IMR-90 (cell line): Measurements from ENCODE around the gene ANKMY2. TPM values are rescaled to one million over a fixed set of nuclear protein-coding genes. Genes with fewer than 3 reads are reported as not detected.
A peak's percentile ranks its signal among the peaks of the same experiment; 100 is the strongest.

Experiments
- ATAC-seq: fragments of 200-7000 bp; cut with Tn5 transposase; 2 replicates; pipeline ENCODE4 v1.9.1; 2020; ENCODE audit warnings: low read depth, mild to moderate bottlenecking, moderate library complexity
- BruUV-seq: library from RNA; stranded (reverse); fragments of 400-500 nt; replicated peaks from 2 replicates; lab custom pipeline; 2021; lab: Mats Ljungman, UMichigan
- CTCF ChIA-PET: fragments of 300-600 bp; formaldehyde crosslinking; extraction: SDS; loops from one replicate; lab custom pipeline; 2021; ENCODE audit warnings: antibody characterized with exemption; lab: Yijun Ruan, JAX
- POLR2A ChIA-PET: fragments of 300-600 bp; sonication (Branson Sonifier 250); formaldehyde crosslinking; loops from one replicate; lab custom pipeline; 2022; ENCODE audit warnings: antibody characterized with exemption; ENCODE audit not compliant: unreplicated experiment; lab: Charles Lee
- DNase-seq: peaks from one replicate; pipeline ENCODE4 v3.0.0; 2013
- H2AFZ ChIP-seq: replicated peaks from 2 replicates; pipeline ENCODE3; 2013; ENCODE audit warnings: low read length, mild to moderate bottlenecking; ENCODE audit not compliant: poor library complexity
- H2AK5ac ChIP-seq: 2 replicates; pipeline ENCODE4 v1.6.1; 2013; ENCODE audit warnings: low read depth, low read length, inconsistent platforms
- H2AK9ac ChIP-seq: replicated peaks from 2 replicates; pipeline ENCODE3; 2013; ENCODE audit warnings: mild to moderate bottlenecking, low read depth, low read length, moderate library complexity; ENCODE audit not compliant: poor library complexity
- H2BK120ac ChIP-seq: 2 replicates; pipeline ENCODE4 v1.6.1; 2013; ENCODE audit warnings: low read depth, low read length, inconsistent platforms
- H2BK15ac ChIP-seq: 3 replicates; pipeline ENCODE4 v1.6.1; 2013; ENCODE audit warnings: low read depth, low read length, inconsistent platforms
- H2BK20ac ChIP-seq: 2 replicates; pipeline ENCODE4 v1.6.1; 2013; ENCODE audit warnings: low read depth, mild to moderate bottlenecking, inconsistent platforms, low read length, moderate library complexity
- H2BK5ac ChIP-seq: 2 replicates; pipeline ENCODE4 v1.6.1; 2013; ENCODE audit warnings: mild to moderate bottlenecking, low read depth, low read length, inconsistent platforms; ENCODE audit not compliant: poor library complexity, severe bottlenecking
- H3K14ac ChIP-seq: replicated peaks from 2 replicates; pipeline ENCODE4 v1.6.1; 2013; ENCODE audit warnings: low read depth, low read length, inconsistent platforms
- H3K18ac ChIP-seq: 2 replicates; pipeline ENCODE4 v1.6.1; 2013; ENCODE audit warnings: low read depth, low read length, control low read depth
- H3K23ac ChIP-seq: 2 replicates; pipeline ENCODE4 v1.6.1; 2013; ENCODE audit warnings: low read depth, low read length, inconsistent platforms
- H3K27ac ChIP-seq: 2 replicates; pipeline ENCODE4 v1.5.1; 2013; ENCODE audit warnings: mild to moderate bottlenecking, control low read depth, low read length; ENCODE audit not compliant: insufficient read depth
- H3K27me3 ChIP-seq: 2 replicates; pipeline ENCODE4 v1.6.1; 2013; ENCODE audit warnings: low read length; ENCODE audit not compliant: control insufficient read depth, insufficient read depth
- H3K36me3 ChIP-seq: 2 replicates; pipeline ENCODE4 v1.6.1; 2013; ENCODE audit warnings: low read length, mixed read lengths; ENCODE audit not compliant: control insufficient read depth, insufficient read depth
- H3K4ac ChIP-seq: 2 replicates; pipeline ENCODE4 v1.6.1; 2013; ENCODE audit warnings: low read depth, low read length, inconsistent platforms
- H3K4me1 ChIP-seq: 2 replicates; pipeline ENCODE4 v1.6.1; 2013; ENCODE audit warnings: low read length, mixed read lengths; ENCODE audit not compliant: control insufficient read depth, insufficient read depth
- H3K4me2 ChIP-seq: 2 replicates; pipeline ENCODE4 v1.6.1; 2013; ENCODE audit warnings: low read depth, mild to moderate bottlenecking, control low read depth, low read length, moderate library complexity
- H3K4me3 ChIP-seq: 2 replicates; pipeline ENCODE4 v1.5.1; 2013; ENCODE audit warnings: low read depth, mild to moderate bottlenecking, control low read depth, low read length, moderate library complexity; ENCODE audit not compliant: insufficient read depth
- H3K56ac ChIP-seq: 2 replicates; pipeline ENCODE4 v1.6.1; 2013; ENCODE audit warnings: low read length, inconsistent platforms; ENCODE audit not compliant: insufficient read depth; ENCODE audit errors: extremely low read depth
- H3K79me1 ChIP-seq, 2 experiments: 2 replicates each; pipeline ENCODE4 v1.6.1; 2013; ENCODE audit warnings: low read length in 2 of 2, inconsistent platforms in 1 of 2, low read depth in 1 of 2
- H3K9ac ChIP-seq: 2 replicates; pipeline ENCODE4 v1.6.1; 2013; ENCODE audit warnings: low read depth, low read length, control low read depth
- H3K9me1 ChIP-seq: 2 replicates; pipeline ENCODE4 v1.6.1; 2013; ENCODE audit warnings: low read length, inconsistent platforms; ENCODE audit not compliant: insufficient read depth
- H3K9me3 ChIP-seq: 2 replicates; pipeline ENCODE4 v1.6.1; 2013; ENCODE audit warnings: low read length; ENCODE audit not compliant: control insufficient read depth, insufficient read depth
- H4K20me1 ChIP-seq: 2 replicates; pipeline ENCODE4 v1.6.1; 2013; ENCODE audit warnings: low read length, inconsistent platforms; ENCODE audit not compliant: insufficient read depth
- H4K5ac ChIP-seq: 2 replicates; pipeline ENCODE4 v1.6.1; 2013; ENCODE audit warnings: mild to moderate bottlenecking, low read depth, low read length, control low read depth
- H4K8ac ChIP-seq, 2 experiments: 2 replicates each; pipeline ENCODE4 v1.6.1; 2013; ENCODE audit warnings: low read depth in 2 of 2, low read length in 2 of 2, control low read depth in 1 of 2, inconsistent platforms in 1 of 2
- H4K91ac ChIP-seq: 2 replicates; pipeline ENCODE4 v1.6.1; 2013; ENCODE audit warnings: low read depth, low read length, inconsistent platforms; ENCODE audit not compliant: insufficient read depth
- BHLHE40 ChIP-seq: fragments of 150-350 bp; IDR thresholded peaks from 2 replicates; pipeline ENCODE4 v1.6.1; 2016; ENCODE audit warnings: mild to moderate bottlenecking, low read depth, low read length
- CEBPB ChIP-seq: IDR thresholded peaks from 2 replicates; pipeline ENCODE4 v1.6.1; 2012; ENCODE audit warnings: low read depth, low read length, improper control_type of control experiment
- CHD1 ChIP-seq: IDR thresholded peaks from 2 replicates; pipeline ENCODE4 v1.6.1; 2012; ENCODE audit warnings: low read depth, low read length, improper control_type of control experiment
- CTCF ChIP-seq: conservative IDR thresholded peaks from 2 replicates; pipeline ENCODE4 v1.5.1; 2012; ENCODE audit warnings: mild to moderate bottlenecking, low read depth, low read length, improper control_type of control experiment
- ELK1 ChIP-seq: fragments of 150-350 bp; IDR thresholded peaks from 2 replicates; pipeline ENCODE4 v1.6.1; 2016; ENCODE audit warnings: low read depth, mild to moderate bottlenecking, low read length, moderate library complexity, borderline replicate concordance
- FOS ChIP-seq: fragments of 150-350 bp; IDR thresholded peaks from 2 replicates; pipeline ENCODE4 v1.6.1; 2016; ENCODE audit warnings: low read depth, low read length
- MAFK ChIP-seq: IDR thresholded peaks from 2 replicates; pipeline ENCODE4 v1.6.1; 2012; ENCODE audit warnings: low read depth, low read length, improper control_type of control experiment
- MAZ ChIP-seq: IDR thresholded peaks from 2 replicates; pipeline ENCODE4 v1.6.1; 2012; ENCODE audit warnings: low read depth, mild to moderate bottlenecking, low read length, improper control_type of control experiment, moderate library complexity, borderline replicate concordance
- MXI1 ChIP-seq: IDR thresholded peaks from 2 replicates; pipeline ENCODE4 v1.6.1; 2012; ENCODE audit warnings: low read depth, mild to moderate bottlenecking, low read length, moderate library complexity, borderline replicate concordance
- NFE2L2 ChIP-seq: fragments of 150-350 bp; IDR thresholded peaks from 2 replicates; pipeline ENCODE4 v1.6.1; 2016; ENCODE audit warnings: low read depth, mild to moderate bottlenecking, low read length
- POLR2A ChIP-seq: IDR thresholded peaks from 2 replicates; pipeline ENCODE4 v1.6.1; 2012; ENCODE audit warnings: mild to moderate bottlenecking, low read depth, low read length
- RAD21 ChIP-seq: IDR thresholded peaks from 2 replicates; pipeline ENCODE4 v1.6.1; 2012; ENCODE audit warnings: low read length, improper control_type of control experiment
- RCOR1 ChIP-seq: IDR thresholded peaks from 2 replicates; pipeline ENCODE4 v1.6.1; 2012; ENCODE audit warnings: mild to moderate bottlenecking, low read length, improper control_type of control experiment; ENCODE audit not compliant: insufficient replicate concordance
- RFX5 ChIP-seq: IDR thresholded peaks from 2 replicates; pipeline ENCODE4 v1.8.0; 2012; ENCODE audit warnings: low read depth, mild to moderate bottlenecking, low read length, moderate library complexity
- SMC3 ChIP-seq: fragments of 150-350 bp; IDR thresholded peaks from 2 replicates; pipeline ENCODE4 v1.6.1; 2016; ENCODE audit warnings: low read depth, mild to moderate bottlenecking, antibody characterized with exemption, low read length, moderate library complexity
- USF2 ChIP-seq: fragments of 150-350 bp; IDR thresholded peaks from 2 replicates; pipeline ENCODE4 v1.6.1; 2017; ENCODE audit warnings: mild to moderate bottlenecking, antibody characterized with exemption, low read length, low read depth
- WGBS, 2 experiments: methylation state at CpG; one replicate each; pipeline versions ENCODE4 v1.1.5 to v1.1.7; 2013; ENCODE audit warnings: missing lambda C conversion rate in 2 of 2; ENCODE audit not compliant: insufficient read length in 1 of 2; ENCODE audit errors: extremely low coverage in 2 of 2; 5-methylcytosine and 5-hydroxymethylcytosine counted together
- dilution Hi-C: fragments of 300-500 bp; cut with HindIII; formaldehyde crosslinking; loops from one replicate; pipeline ENCODE4 v1.14.3; 2018; ENCODE audit warnings: low sequenced_read_pairs; ENCODE audit not compliant: unreplicated experiment
- in situ Hi-C: fragments of 300-500 bp; cut with MboI; formaldehyde crosslinking; loops from 3 replicates; pipeline ENCODE4 v1.14.3; 2019; ENCODE audit warnings: low sequenced_read_pairs, inconsistent platforms, mixed read lengths
- intact Hi-C: fragments of 100-400 bp; cut with micrococcal nuclease; formaldehyde crosslinking; loops from 2 replicates; pipeline ENCODE4 v1.10.0; 2022
- polyA plus RNA-seq, 3 experiments: library from polyadenylated mRNA; depleted of rRNA; stranded (reverse); fragments of >200 nt; gene quantifications; 2 replicates each; pipeline ENCODE4 v1.2.3, GENCODE V29; 2012; ENCODE audit warnings: low replicate concordance in 1 of 3
- total RNA-seq: library from RNA; depleted of rRNA; stranded (reverse); fragments of >200 nt; gene quantifications from 2 replicates; pipeline ENCODE4 v1.2.3, GENCODE V29; 2012

ANKMY2 gene
- total and polyA plus RNA-seq, 2 of the 4 experiments (the other 2 are of a cell fraction): 19.5 to 41.9 TPM

- no peak overlapping the region for H2BK5ac ChIP-seq
- H4K5ac ChIP-seq: no peak overlapping the region
- H3K4me2 ChIP-seq: no peak overlapping the region
- no peaks in the 10 kb centered on the region for H3K27me3 ChIP-seq
- no peak overlapping the region for H2BK20ac ChIP-seq
- H2BK120ac ChIP-seq: no peak overlapping the region
- peaks cover 4% of the 10 kb centered on the region for H3K36me3 ChIP-seq
- no peak overlapping the region for H4K8ac ChIP-seq
- no peak overlapping the region for H3K18ac ChIP-seq
- POLR2A ChIA-PET: interaction anchor here (0.6 kb wide), 1 partner anchor 1617 kb away, joined by 3 read pairs; no protein-coding TSS in a partner anchor
- peaks cover 10% of the 10 kb centered on the region; the same call in 1 of the 2 replicates for H4K20me1 ChIP-seq
- no peak overlapping the region for H2BK15ac ChIP-seq
- peak; percentile 83 for ATAC-seq
- H3K14ac ChIP-seq: no peak overlapping the region
- no peak overlapping the region for H3K27ac ChIP-seq
- no peak overlapping the region for H2AK5ac ChIP-seq
- peaks cover 11% of the 10 kb centered on the region for H3K9me1 ChIP-seq
- no CpG with 5 or more reads among the region's 1 CpG for WGBS, 2 experiments
- no peak overlapping the region for H3K4me3 ChIP-seq
- dilution Hi-C loops (no loop called here), in situ Hi-C loops (no loop called here), intact Hi-C loops (no loop called here)
- no peak overlapping the region for H3K4ac ChIP-seq
- no peak overlapping the region for H2AFZ ChIP-seq
- 0 out of 2 replicates have a peak overlapping the region, but pooled peaks have one; percentile 5 for H3K23ac ChIP-seq
- H3K4me1 ChIP-seq: peaks cover 3% of the 10 kb centered on the region; the same call in 1 of the 2 replicates
- no TSS peak for BruUV-seq
- no peaks in the 10 kb centered on the region for H3K9me3 ChIP-seq
- no peak overlapping the region for H3K56ac ChIP-seq
- peak; percentile 77 for DNase-seq
- no peak overlapping the region for H3K9ac ChIP-seq
- no peak overlapping the region for H2AK9ac ChIP-seq
- peaks cover 14 to 37% of the 10 kb centered on the region in 2 experiments; a peak in 3 of 4 replicates for H3K79me1 ChIP-seq
- CTCF ChIA-PET: interaction anchor here (0.6 kb wide), 1 partner anchor 17 kb away, joined by 3 read pairs; no protein-coding TSS in a partner anchor
- no peak for TF ChIP-seq BHLHE40
- no peak for TF ChIP-seq RCOR1
- TF ChIP-seq MAFK: no peak
- no peak for TF ChIP-seq CEBPB
- TF ChIP-seq CTCF: no peak
- no peak for TF ChIP-seq SMC3
- TF ChIP-seq NFE2L2: no peak
- no peak for TF ChIP-seq RFX5
- no peak for TF ChIP-seq MAZ
- no peak for TF ChIP-seq CHD1
- no peak for TF ChIP-seq MXI1
- no peak for TF ChIP-seq USF2
- TF ChIP-seq POLR2A: no peak
- TF ChIP-seq FOS: no peak
- no peak for TF ChIP-seq ELK1
- no peak for TF ChIP-seq RAD21
- no peak overlapping the region for H4K91ac ChIP-seq
Observed at GRCh38 chr7:16636555-16637101, 8.9 kb downstream of the ANKMY2 start.
